ENCODE measurements around the gene MAP3K21.

The MAP3K21 gene

DNA sequence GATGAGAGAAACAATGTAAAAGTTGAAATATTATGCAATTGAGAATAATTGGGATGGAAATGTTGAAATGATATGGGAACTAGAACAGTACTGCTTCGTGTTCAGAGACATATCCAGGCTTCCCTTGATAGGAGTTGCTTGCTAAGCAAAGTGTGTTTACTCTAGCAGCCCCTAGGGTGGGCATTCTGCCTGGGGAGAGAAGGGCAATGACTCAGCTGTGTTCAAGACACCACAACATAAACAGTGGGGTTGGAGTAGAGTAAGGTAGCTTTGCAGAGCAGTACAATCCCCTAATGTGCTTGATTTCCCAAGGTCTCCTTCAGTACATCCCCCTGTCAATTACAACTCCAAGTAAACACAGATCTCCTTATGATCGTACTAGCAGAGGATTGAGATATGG, 27.2 kb upstream of the MAP3K21 start:
- TF ChIP-seq CTCF (IDR thresholded peaks at IDR 0.05; ENCODE audit: low read depth, low read length) (no peak), EZH2phosphoT487 (IDR thresholded peaks at IDR 0.05; ENCODE audit: low read depth) (no peak)
- H3K4me3 ChIP-seq (ENCODE audit: low read length) = no peak overlapping the region

DNA sequence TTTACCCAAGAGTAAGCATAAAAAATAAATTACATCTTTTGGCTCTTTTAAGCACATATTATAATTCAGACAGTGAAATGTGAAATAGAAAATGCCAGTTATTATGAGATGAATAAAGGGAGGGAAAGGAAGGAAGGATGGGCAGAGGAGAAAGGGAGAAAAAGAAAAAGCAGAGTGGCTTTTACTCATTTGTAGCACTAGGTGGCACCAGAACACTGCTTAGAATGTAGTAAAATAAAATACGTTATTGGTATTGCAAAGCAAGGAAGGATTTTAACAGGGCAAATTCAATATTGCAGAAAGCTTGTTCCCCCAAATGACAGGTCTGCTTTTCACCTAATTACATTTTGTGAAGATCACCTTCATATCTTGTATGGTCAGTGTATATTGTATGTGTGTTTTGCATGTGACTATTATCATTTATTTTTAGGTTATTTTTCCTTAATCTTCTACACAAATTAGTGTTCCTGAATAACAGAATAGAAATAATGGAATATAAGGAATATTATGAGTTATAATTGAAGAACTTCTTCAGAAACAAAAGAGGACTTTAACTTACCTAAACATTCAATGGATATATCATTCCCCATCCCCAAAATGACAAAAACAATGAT, 22.9 kb upstream of the MAP3K21 start:
- Histone ChIP-seq H3K79me2 (ENCODE audit: low read length) (no peaks in the 10 kb centered on the region), H3K4me2 (ENCODE audit: low read length) (no peak overlapping the region), H3K36me3 (replicated peaks; ENCODE audit: low read depth, low read length) (no peaks in the 10 kb centered on the region), H2AFZ (ENCODE audit: low read depth, low read length) (no peak overlapping the region), H3K4me1 (ENCODE audit: low read length) (peaks cover 7% of the 10 kb centered on the region), H3K9ac (ENCODE audit: low read length) (no peak overlapping the region), H3K4me3 (ENCODE audit: low read length) (no peak overlapping the region), H4K20me1 (ENCODE audit: insufficient read depth, low read length) (no peaks in the 10 kb centered on the region), H3K27ac (ENCODE audit: low read length) (no peak overlapping the region), H3K27me3 (ENCODE audit: low read depth, low read length) (peaks cover 11% of the 10 kb centered on the region), H3K9me3 (ENCODE audit: insufficient read depth, low read length) (no peaks in the 10 kb centered on the region)
- TF ChIP-seq CTCF (IDR thresholded peaks at IDR 0.05; ENCODE audit: low read depth, low read length) (peak; percentile 87), EZH2phosphoT487 (IDR thresholded peaks at IDR 0.05; ENCODE audit: low read depth) (no peak)

More for the DNA sequence above, 27.2 kb upstream of the MAP3K21 start:
- Histone ChIP-seq H2AFZ (ENCODE audit: low read depth, low read length) (no peak overlapping the region), H3K27me3 (ENCODE audit: low read depth, low read length) (peaks cover 16% of the 10 kb centered on the region), H4K20me1 (ENCODE audit: insufficient read depth, low read length) (no peaks in the 10 kb centered on the region), H3K4me1 (ENCODE audit: low read length) (peaks cover 7% of the 10 kb centered on the region), H3K79me2 (ENCODE audit: low read length) (peaks cover 2% of the 10 kb centered on the region; the same call in 1 of the 2 replicates), H3K27ac (ENCODE audit: low read length) (no peak overlapping the region), H3K9ac (ENCODE audit: low read length) (no peak overlapping the region), H3K36me3 (replicated peaks; ENCODE audit: low read depth, low read length) (no peaks in the 10 kb centered on the region), H3K4me2 (ENCODE audit: low read length) (no peak overlapping the region), H3K9me3 (ENCODE audit: insufficient read depth, low read length) (no peaks in the 10 kb centered on the region)

- Histone ChIP-seq H3K27me3 (ENCODE audit: low read depth, low read length) (peaks cover 24% of the 10 kb centered on the region), H3K4me2 (ENCODE audit: low read length) (no peak overlapping the region), H3K9me3 (ENCODE audit: insufficient read depth, low read length) (no peaks in the 10 kb centered on the region), H3K9ac (ENCODE audit: low read length) (no peak overlapping the region), H4K20me1 (ENCODE audit: insufficient read depth, low read length) (no peaks in the 10 kb centered on the region), H3K36me3 (replicated peaks; ENCODE audit: low read depth, low read length) (no peaks in the 10 kb centered on the region), H3K27ac (ENCODE audit: low read length) (no peak overlapping the region), H3K79me2 (ENCODE audit: low read length) (no peaks in the 10 kb centered on the region), H3K4me3 (ENCODE audit: low read length) (no peak overlapping the region), H3K4me1 (ENCODE audit: low read length) (no peaks in the 10 kb centered on the region), H2AFZ (ENCODE audit: low read depth, low read length) (no peak overlapping the region)
- TF ChIP-seq EZH2phosphoT487 (IDR thresholded peaks at IDR 0.05; ENCODE audit: low read depth) = no peak
- no peak for TF ChIP-seq CTCF (IDR thresholded peaks at IDR 0.05; ENCODE audit: low read depth, low read length)
These were observed 13.9 kb upstream of the MAP3K21 start for GRCh38 chr1:233313434-233314155.

- Histone ChIP-seq H3K27me3 (ENCODE audit: low read depth, low read length) (peaks cover 40% of the 10 kb centered on the region), H2AFZ (ENCODE audit: low read depth, low read length) (no peak overlapping the region), H3K9me3 (ENCODE audit: insufficient read depth, low read length) (no peaks in the 10 kb centered on the region), H3K4me1 (ENCODE audit: low read length) (no peaks in the 10 kb centered on the region), H3K4me3 (ENCODE audit: low read length) (no peak overlapping the region), H3K27ac (ENCODE audit: low read length) (no peak overlapping the region), H4K20me1 (ENCODE audit: insufficient read depth, low read length) (no peaks in the 10 kb centered on the region), H3K9ac (ENCODE audit: low read length) (no peak overlapping the region), H3K4me2 (ENCODE audit: low read length) (no peak overlapping the region), H3K79me2 (ENCODE audit: low read length) (no peaks in the 10 kb centered on the region), H3K36me3 (replicated peaks; ENCODE audit: low read depth, low read length) (no peaks in the 10 kb centered on the region)
- TF ChIP-seq CTCF (IDR thresholded peaks at IDR 0.05; ENCODE audit: low read depth, low read length) (no peak), EZH2phosphoT487 (IDR thresholded peaks at IDR 0.05; ENCODE audit: low read depth) (no peak)
These were observed 11.7 kb upstream of the MAP3K21 start for GRCh38 chr1:233315718-233316301.
